PC-9 (cell line): ENCODE results near the gene ODC1.

Experiments used
- EZH2 ChIP-seq: fragments of 200-600 bp; sonication (generic); IDR thresholded peaks from 2 replicates; pipeline ENCODE4 v1.8.0; 2017; ENCODE audit warnings: antibody characterized with exemption, low read depth
- TF ChIP-seq, protein P1 (sequence below): fragments of 200-600 bp; sonication (generic); conservative IDR thresholded peaks from 2 replicates; pipeline ENCODE4 v1.6.1; 2017; ENCODE audit warnings: mixed run types, antibody characterized with exemption, mild to moderate bottlenecking, moderate library complexity

DNA sequence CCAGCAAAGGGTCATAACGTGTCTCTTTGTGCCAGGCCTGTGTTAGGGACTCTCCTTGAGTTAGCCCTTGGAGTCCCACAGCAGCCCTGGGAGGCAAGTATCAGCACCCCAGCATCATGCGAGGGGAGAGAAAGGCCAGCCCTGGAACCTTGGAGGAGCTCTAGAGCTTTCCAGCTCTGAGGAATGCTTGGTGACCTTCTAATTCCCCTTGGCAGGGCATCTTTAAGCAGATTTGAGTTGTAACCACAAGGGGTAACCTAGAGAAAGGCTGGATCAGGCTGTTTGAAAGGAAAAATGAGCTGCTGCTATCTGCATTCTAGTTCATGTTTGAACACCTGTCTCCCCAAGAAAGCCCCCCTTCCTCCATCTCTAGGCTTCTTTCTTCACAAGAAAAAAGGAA is 23.8 kb upstream of the ODC1 start:
- TF ChIP-seq, protein P1, sequence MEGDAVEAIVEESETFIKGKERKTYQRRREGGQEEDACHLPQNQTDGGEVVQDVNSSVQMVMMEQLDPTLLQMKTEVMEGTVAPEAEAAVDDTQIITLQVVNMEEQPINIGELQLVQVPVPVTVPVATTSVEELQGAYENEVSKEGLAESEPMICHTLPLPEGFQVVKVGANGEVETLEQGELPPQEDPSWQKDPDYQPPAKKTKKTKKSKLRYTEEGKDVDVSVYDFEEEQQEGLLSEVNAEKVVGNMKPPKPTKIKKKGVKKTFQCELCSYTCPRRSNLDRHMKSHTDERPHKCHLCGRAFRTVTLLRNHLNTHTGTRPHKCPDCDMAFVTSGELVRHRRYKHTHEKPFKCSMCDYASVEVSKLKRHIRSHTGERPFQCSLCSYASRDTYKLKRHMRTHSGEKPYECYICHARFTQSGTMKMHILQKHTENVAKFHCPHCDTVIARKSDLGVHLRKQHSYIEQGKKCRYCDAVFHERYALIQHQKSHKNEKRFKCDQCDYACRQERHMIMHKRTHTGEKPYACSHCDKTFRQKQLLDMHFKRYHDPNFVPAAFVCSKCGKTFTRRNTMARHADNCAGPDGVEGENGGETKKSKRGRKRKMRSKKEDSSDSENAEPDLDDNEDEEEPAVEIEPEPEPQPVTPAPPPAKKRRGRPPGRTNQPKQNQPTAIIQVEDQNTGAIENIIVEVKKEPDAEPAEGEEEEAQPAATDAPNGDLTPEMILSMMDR = no peak
- no peak for TF ChIP-seq EZH2
